Left lung (tissue), 10 donors: Measurements from ENCODE around the gene WDR55. TPM values are rescaled to one million over a fixed set of nuclear protein-coding genes. Genes with fewer than 3 reads are reported as not detected.

Experiments used
- ATAC-seq: fragments of 200-7000 bp; cut with Tn5 transposase; one replicate; pipeline ENCODE4 v1.9.1; 2020; ENCODE audit warnings: moderate library complexity
- DNase-seq, 4 donors: peaks; one replicate each; pipeline ENCODE4 v3.0.0-alpha.2; 2013 to 2020
- H3K27ac ChIP-seq, 2 donors: fragments of 200-600 bp; sonication (generic) in 1 of 2; one replicate each; pipeline versions ENCODE4 v1.5.0 to v1.8.0; 2020 to 2021
- H3K27me3 ChIP-seq, 2 donors: fragments of 200-600 bp; sonication (generic) in 1 of 2; one replicate each; pipeline versions ENCODE4 v1.5.0 to v1.8.0; 2020 to 2021
- H3K36me3 ChIP-seq, 2 donors: fragments of 200-600 bp; sonication (generic) in 1 of 2; one replicate each; pipeline versions ENCODE4 v1.5.0 to v1.8.0; 2020 to 2021
- H3K4me1 ChIP-seq, 2 donors: fragments of 200-600 bp; one replicate each; pipeline ENCODE4 v1.8.0; 2021
- H3K4me3 ChIP-seq, 2 donors: fragments of 200-600 bp; sonication (generic) in 1 of 2; one replicate each; pipeline versions ENCODE4 v1.5.0 to v1.8.0; 2020 to 2021; ENCODE audit warnings: mild to moderate bottlenecking in 1 of 2
- H3K9me3 ChIP-seq, 2 donors: fragments of 200-600 bp; sonication (generic) in 1 of 2; one replicate each; pipeline versions ENCODE4 v1.5.0 to v1.8.0; 2020 to 2021
- intact Hi-C, 2 donors: fragments of 100-400 bp; cut with DNase I; formaldehyde crosslinking; loops; one replicate each; pipeline versions ENCODE4 v1.11.2 to v1.14.2; 2022
- polyA plus RNA-seq, 6 donors: library from polyadenylated mRNA; unstranded; fragments of 120-200 nt; gene quantifications; one replicate each; pipeline ENCODE4 v1.2.1, GENCODE V29; 2013; ENCODE audit not compliant: insufficient read length in 6 of 6
- total RNA-seq, 2 donors: library from RNA; stranded (reverse); fragmentation: NEBNext Ultra II Directional; extraction: Animal tissue kit (Norgen Biotek cat#: 25700); gene quantifications; one replicate each; pipeline ENCODE4 v1.2.1, GENCODE V29; 2021
- TF ChIP-seq, protein P1 (sequence below), 2 donors: fragments of 200-600 bp; sonication (generic) in 1 of 2; IDR thresholded peaks; one replicate each; pipeline versions ENCODE4 v1.5.0 to v1.8.0; 2021; ENCODE audit warnings: antibody characterized with exemption in 2 of 2
- donor health status: DM: no; HTN: yes; CAD: no.
- donor health status: DM: no; HTN: no; CAD: no.

WDR55 gene
- total and polyA plus RNA-seq, 8 donors: 17.8 to 26.5 (median 20.9) TPM

- H3K27ac ChIP-seq: no peak overlapping the region
- H3K27me3 ChIP-seq: no peaks in the 10 kb centered on the region
- ATAC-seq: no peak
- peaks cover 4 to 38% of the 10 kb centered on the region in 2 donors for H3K4me1 ChIP-seq
- DNase-seq: no peak
- H3K36me3 ChIP-seq: no peaks in the 10 kb centered on the region
- H3K4me3 ChIP-seq: no peak overlapping the region
- peaks cover 0 to 5% of the 10 kb centered on the region in 2 donors for H3K9me3 ChIP-seq
- intact Hi-C loops: no loop called here
- TF ChIP-seq, protein P1, sequence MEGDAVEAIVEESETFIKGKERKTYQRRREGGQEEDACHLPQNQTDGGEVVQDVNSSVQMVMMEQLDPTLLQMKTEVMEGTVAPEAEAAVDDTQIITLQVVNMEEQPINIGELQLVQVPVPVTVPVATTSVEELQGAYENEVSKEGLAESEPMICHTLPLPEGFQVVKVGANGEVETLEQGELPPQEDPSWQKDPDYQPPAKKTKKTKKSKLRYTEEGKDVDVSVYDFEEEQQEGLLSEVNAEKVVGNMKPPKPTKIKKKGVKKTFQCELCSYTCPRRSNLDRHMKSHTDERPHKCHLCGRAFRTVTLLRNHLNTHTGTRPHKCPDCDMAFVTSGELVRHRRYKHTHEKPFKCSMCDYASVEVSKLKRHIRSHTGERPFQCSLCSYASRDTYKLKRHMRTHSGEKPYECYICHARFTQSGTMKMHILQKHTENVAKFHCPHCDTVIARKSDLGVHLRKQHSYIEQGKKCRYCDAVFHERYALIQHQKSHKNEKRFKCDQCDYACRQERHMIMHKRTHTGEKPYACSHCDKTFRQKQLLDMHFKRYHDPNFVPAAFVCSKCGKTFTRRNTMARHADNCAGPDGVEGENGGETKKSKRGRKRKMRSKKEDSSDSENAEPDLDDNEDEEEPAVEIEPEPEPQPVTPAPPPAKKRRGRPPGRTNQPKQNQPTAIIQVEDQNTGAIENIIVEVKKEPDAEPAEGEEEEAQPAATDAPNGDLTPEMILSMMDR (IDR thresholded peaks at IDR 0.05): no peak
Observed at GRCh38 chr5:140628711-140629110, 36.0 kb upstream of the WDR55 start.

DNA sequence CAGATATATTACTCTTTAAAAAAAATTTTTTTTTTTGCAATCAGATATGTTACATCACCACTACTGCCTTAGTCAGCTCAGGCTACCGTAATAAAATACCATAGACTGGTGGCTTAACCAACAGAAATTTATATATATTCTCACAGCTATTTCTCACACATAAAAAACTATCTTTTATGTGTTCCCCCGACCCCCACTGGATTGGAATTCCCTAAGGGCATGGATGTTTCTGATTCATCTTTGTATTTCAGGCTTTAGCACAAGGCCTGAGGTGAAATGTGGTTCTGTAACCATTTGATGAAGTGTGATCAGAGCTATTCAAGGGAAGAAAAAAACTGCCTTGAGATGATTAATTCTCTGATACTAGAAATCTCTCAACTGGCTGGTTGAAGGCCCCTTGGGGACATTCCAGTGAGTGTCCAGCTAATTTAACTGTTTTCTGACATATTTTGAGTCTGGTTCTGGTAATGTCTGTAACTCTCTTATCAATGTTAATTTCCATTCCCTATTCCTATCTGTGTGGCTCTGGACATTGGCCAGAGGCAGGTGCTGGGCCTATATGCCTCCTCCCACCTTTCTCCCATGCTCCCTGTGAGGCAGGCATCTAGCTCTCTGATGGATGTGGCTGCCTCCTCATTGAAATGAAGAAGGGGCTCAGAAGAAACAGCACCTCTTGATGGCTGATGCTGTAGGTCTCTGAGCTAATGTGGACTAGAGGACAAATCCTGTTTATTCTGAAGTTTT, 34.2 kb upstream of the WDR55 start:
- H3K4me3 ChIP-seq: peak overlapping the region in 1 of 2 donors; percentile 64
- H3K9me3 ChIP-seq: peaks cover 0 to 5% of the 10 kb centered on the region in 2 donors
- H3K36me3 ChIP-seq: no peaks in the 10 kb centered on the region
- ATAC-seq: no peak
- DNase-seq: peak in 1 of 4 donors; percentile 38
- H3K27ac ChIP-seq: peak overlapping the region; percentile 82 to 94
- no peaks in the 10 kb centered on the region for H3K27me3 ChIP-seq
- H3K4me1 ChIP-seq: peaks cover 4 to 54% of the 10 kb centered on the region in 2 donors
- TF ChIP-seq, protein P1 (IDR thresholded peaks at IDR 0.05): no peak
- intact Hi-C loops: loop anchor here in 1 of 2 donors (10.0 kb wide), 1 partner anchor 56 kb away; no protein-coding TSS in a partner anchor

DNA sequence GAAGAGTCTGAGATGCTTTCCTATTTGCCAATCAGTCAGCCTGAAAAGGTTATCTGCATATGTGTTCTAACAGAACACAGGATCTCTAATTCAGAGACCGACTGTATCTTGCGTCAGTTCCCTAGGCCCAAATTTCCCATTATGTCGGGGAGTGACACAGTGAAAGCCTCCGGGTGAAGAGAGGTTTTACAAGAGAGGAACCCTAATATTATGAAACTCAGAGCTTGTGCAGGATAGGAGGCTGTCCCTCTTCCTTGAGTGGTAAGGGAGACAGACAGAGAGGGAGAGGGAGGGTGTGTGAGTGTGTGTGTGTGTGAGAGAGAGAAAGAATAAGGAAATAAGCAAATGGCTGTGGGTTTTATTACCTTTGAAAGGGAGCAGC, 33.7 kb upstream of the WDR55 start:
- no peak for ATAC-seq
- peak overlapping the region; percentile 82 to 94 for H3K27ac ChIP-seq
- H3K36me3 ChIP-seq: no peaks in the 10 kb centered on the region
- peaks cover 4 to 54% of the 10 kb centered on the region in 2 donors for H3K4me1 ChIP-seq
- no peaks in the 10 kb centered on the region for H3K27me3 ChIP-seq
- peaks cover 0 to 5% of the 10 kb centered on the region in 2 donors for H3K9me3 ChIP-seq
- TF ChIP-seq, protein P1 (IDR thresholded peaks at IDR 0.05): no peak
- intact Hi-C loops: loop anchor here in 1 of 2 donors (10.0 kb wide), 1 partner anchor 56 kb away; no protein-coding TSS in a partner anchor
- peak overlapping the region; percentile 40 to 64 for H3K4me3 ChIP-seq
- no peak for DNase-seq

DNA sequence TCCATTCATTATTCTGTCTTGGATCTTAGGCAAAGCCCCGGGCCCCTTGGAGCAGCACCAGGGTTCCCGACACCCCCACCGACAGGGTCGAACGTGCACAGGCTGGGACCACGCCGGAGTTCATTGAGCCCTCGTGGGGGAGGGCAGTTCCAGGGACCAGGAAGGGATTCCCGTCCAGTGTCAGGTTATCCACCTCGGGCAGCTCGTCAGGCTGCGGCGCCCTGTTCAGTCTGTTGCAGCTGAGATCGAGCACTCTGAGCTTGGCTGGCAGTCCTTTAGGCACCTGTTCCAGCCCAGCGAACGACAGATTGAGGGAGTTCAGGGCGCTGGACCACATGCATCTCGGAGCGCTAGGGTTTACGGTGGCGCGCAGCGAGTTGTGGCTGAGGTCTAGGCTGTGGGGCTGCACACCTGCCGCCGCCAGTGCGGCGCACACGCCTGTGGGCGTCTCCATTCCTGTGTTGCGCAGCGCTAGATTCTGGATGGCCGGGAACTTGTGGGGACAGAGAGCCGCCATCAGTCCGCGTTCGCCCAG, 32.8 kb upstream of the WDR55 start:
- Histone ChIP-seq H3K36me3 (no peaks in the 10 kb centered on the region), H3K9me3 (peaks cover 0 to 5% of the 10 kb centered on the region in 2 donors), H3K4me3 (peak overlapping the region; percentile 40 to 64), H3K27ac (peak overlapping the region; percentile 82 to 94), H3K27me3 (no peaks in the 10 kb centered on the region), H3K4me1 (peaks cover 4 to 54% of the 10 kb centered on the region in 2 donors)
- intact Hi-C loops: loop anchor here in 1 of 2 donors (10.0 kb wide), 1 partner anchor 57 kb away; no protein-coding TSS in a partner anchor
- ATAC-seq: peak; percentile 71
- DNase-seq: peak in 1 of 4 donors; percentile 86
- TF ChIP-seq, protein P1 (IDR thresholded peaks at IDR 0.05): no peak
